ENCODE results near the gene PON3. TPM values are rescaled to one million over a fixed set of nuclear protein-coding genes. Genes with fewer than 3 reads are reported as not detected.
A peak's percentile ranks its signal among the peaks of the same experiment; 100 is the strongest.

Gene PON3
- total and polyA plus RNA-seq, 2 of the 13 experiments (the other 11 are each of a cell fraction or from before 2014, with no cell fraction given): 23.6 to 37.8 TPM

- TF ChIP-seq NPAS2 (CRISPR knock-in tag; IDR thresholded peaks at IDR 0.05; ENCODE audit: borderline replicate concordance) (no peak), ZNF230 (CRISPR knock-in tag; IDR thresholded peaks at IDR 0.05) (peak; percentile 91), ETV5 (CRISPR knock-in tag; IDR thresholded peaks at IDR 0.05; ENCODE audit: borderline replicate concordance) (peak; percentile 21; the same call in 1 of the 2 replicates), HNRNPK (IDR thresholded peaks at IDR 0.05; ENCODE audit: low read depth, low read length, poor library complexity, severe bottlenecking) (no peak), ZFP1 (CRISPR knock-in tag; IDR thresholded peaks at IDR 0.05) (no peak), SMAD1 (CRISPR knock-in tag; IDR thresholded peaks at IDR 0.05; ENCODE audit: borderline replicate concordance, low read depth) (0 out of 2 replicates have a peak, but pooled peaks have one; percentile 23), HBP1 (CRISPR knock-in tag; IDR thresholded peaks at IDR 0.05; ENCODE audit: low read depth) (peak; percentile 23; the same call in 1 of the 2 replicates), TCF7L2 (IDR thresholded peaks at IDR 0.05; ENCODE audit: low read depth, low read length) (no peak), ZNF563 (CRISPR knock-in tag; IDR thresholded peaks at IDR 0.05) (peak; percentile 81), KDM4B (CRISPR knock-in tag; IDR thresholded peaks at IDR 0.05) (no peak), UBTF (CRISPR knock-in tag; IDR thresholded peaks at IDR 0.05) (peak; percentile 72; the same call in 1 of the 2 replicates), RBFOX2 (IDR thresholded peaks at IDR 0.05; ENCODE audit: low read depth, low read length) (peak; percentile 85), ZNF20 (CRISPR knock-in tag; IDR thresholded peaks at IDR 0.05) (peak; percentile 66; the same call in 1 of the 2 replicates), ZNF274 (CRISPR knock-in tag; IDR thresholded peaks at IDR 0.05) (peak; percentile 77), BRD4 (CRISPR knock-in tag; IDR thresholded peaks at IDR 0.05) (peak; percentile 71; the same call in 1 of the 2 replicates), ARNTL (CRISPR knock-in tag; IDR thresholded peaks at IDR 0.05) (no peak), MAF1 (CRISPR knock-in tag; IDR thresholded peaks at IDR 0.05; ENCODE audit: borderline replicate concordance) (peak; percentile 83; the same call in 1 of the 2 replicates), POLR2A (IDR thresholded peaks at IDR 0.05; ENCODE audit: insufficient read depth in 1 of 2, low read depth in 2 of 2, low read length in 2 of 2) (peak; percentile 43 to 70), ZNF550 (CRISPR knock-in tag; IDR thresholded peaks at IDR 0.05; ENCODE audit: borderline replicate concordance) (no peak), ZNF564 (CRISPR knock-in tag; IDR thresholded peaks at IDR 0.05) (0 out of 2 replicates have a peak, but pooled peaks have one; percentile 65), DMTF1 (CRISPR knock-in tag; IDR thresholded peaks at IDR 0.05) (no peak), ZNF282 (IDR thresholded peaks at IDR 0.05; ENCODE audit: partially characterized antibody) (no peak), HOXA9 (CRISPR knock-in tag; IDR thresholded peaks at IDR 0.05; ENCODE audit: borderline replicate concordance) (peak; percentile 40; the same call in 1 of the 2 replicates), MEF2D (CRISPR knock-in tag; IDR thresholded peaks at IDR 0.05) (no peak)
Measured at GRCh38 chr7:95396136-95397032, at the start of gene PON3 (continued).

Data from HepG2 (cell line).